H1 (cell line): Measurements from ENCODE around the gene MIPEP.

ENCODE experiments used
- CBX5 ChIP-seq: fragments of 300-800, 300-1000 bp; sonication (generic); IDR thresholded peaks from 2 replicates; pipeline ENCODE4 v1.7.1; 2016; ENCODE audit warnings: antibody characterized with exemption, low read length, low read depth
- CBX8 ChIP-seq: fragments of 300-800, 300-1000 bp; sonication (generic); IDR thresholded peaks from 2 replicates; pipeline ENCODE4 v1.7.1; 2016; ENCODE audit warnings: low read depth, low read length, borderline replicate concordance
- CHD1 ChIP-seq: IDR thresholded peaks from 2 replicates; pipeline ENCODE4 v1.6.1; 2012; ENCODE audit warnings: low read depth, low read length, improper control_type of control experiment
- CREB1 ChIP-seq: IDR thresholded peaks from 2 replicates; pipeline ENCODE4 v1.6.1; 2012; ENCODE audit warnings: inconsistent platforms
- CTCF ChIP-seq, 3 experiments: IDR thresholded peaks; 1 replicate in 2 of 3; 2 replicates in 1 of 3; pipeline versions ENCODE4 v1.5.1 to v1.6.1; 2011; ENCODE audit warnings: low read length in 3 of 3, mild to moderate bottlenecking in 3 of 3, inconsistent platforms in 2 of 3, low read depth in 1 of 3, moderate library complexity in 1 of 3; ENCODE audit not compliant: insufficient read depth in 1 of 3; ENCODE audit errors: control extremely low read depth in 1 of 3
- HDAC2 ChIP-seq, 2 experiments: fragments of 300-600 bp in 1 of 2; sonication (generic) in 1 of 2; IDR thresholded peaks; 2 replicates each; pipeline ENCODE4 v1.6.1; 2011 to 2012; ENCODE audit warnings: low read depth in 2 of 2, low read length in 2 of 2, mild to moderate bottlenecking in 2 of 2, moderate library complexity in 2 of 2, borderline replicate concordance in 1 of 2, inconsistent platforms in 1 of 2
- JUN ChIP-seq: IDR thresholded peaks from 2 replicates; pipeline ENCODE4 v1.6.1; 2011; ENCODE audit warnings: low read depth, mild to moderate bottlenecking, improper control_type of control experiment, low read length
- NRF1 ChIP-seq: IDR thresholded peaks from 2 replicates; pipeline ENCODE4 v1.6.1; 2011; ENCODE audit warnings: mild to moderate bottlenecking, low read depth, low read length, improper control_type of control experiment
- POLR2A ChIP-seq, 2 experiments: IDR thresholded peaks; 1 replicate in 1 of 2; 2 replicates in 1 of 2; pipeline ENCODE4 v1.6.1; 2011; ENCODE audit warnings: low read depth in 2 of 2, low read length in 2 of 2, mild to moderate bottlenecking in 2 of 2; ENCODE audit errors: control extremely low read depth in 1 of 2
- POLR2AphosphoS5 ChIP-seq: IDR thresholded peaks from 2 replicates; pipeline ENCODE4 v1.6.1; 2011; ENCODE audit warnings: low read depth, low read length
- RBBP5 ChIP-seq: IDR thresholded peaks from 2 replicates; pipeline ENCODE4 v1.7.1; 2012; ENCODE audit warnings: low read depth, mild to moderate bottlenecking, inconsistent platforms, low read length, moderate library complexity, borderline replicate concordance
- SP1 ChIP-seq: IDR thresholded peaks from 2 replicates; pipeline ENCODE4 v1.6.1; 2011; ENCODE audit warnings: low read depth, low read length
- TAF1 ChIP-seq: IDR thresholded peaks from 2 replicates; pipeline ENCODE4 v1.6.1; 2011; ENCODE audit warnings: mild to moderate bottlenecking, low read depth, low read length

GRCh38 chr13:23865906-23866305, 23.3 kb downstream of the MIPEP start:
- TF ChIP-seq JUN (no peak), CTCF (IDR thresholded peaks at IDR 0.05; ENCODE audit: control extremely low read depth in 1 of 3, insufficient read depth in 1 of 3, low read depth in 1 of 3, low read length in 3 of 3) (no peak), HDAC2 (IDR thresholded peaks at IDR 0.05; ENCODE audit: borderline replicate concordance in 1 of 2, low read depth in 2 of 2, low read length in 2 of 2) (no peak), CHD1 (no peak), CBX8 (no peak), NRF1 (no peak), POLR2A (IDR thresholded peaks at IDR 0.05; ENCODE audit: control extremely low read depth in 1 of 2, low read depth in 2 of 2, low read length in 2 of 2) (no peak), CBX5 (no peak), POLR2AphosphoS5 (no peak), SP1 (no peak), CREB1 (no peak), RBBP5 (no peak), TAF1 (no peak)
